HepG2 (cell line): ENCODE data around the gene RTN4. TPM values are rescaled to one million over a fixed set of nuclear protein-coding genes. Genes with fewer than 3 reads are reported as not detected.

ENCODE experiments used
- ATAC-seq: fragments of 200-7000 bp; cut with Tn5 transposase; 3 replicates; pipeline ENCODE4 v1.9.1; 2020; ENCODE audit warnings: mild to moderate bottlenecking, moderate library complexity
- BruUV-seq: library from RNA; stranded (reverse); fragments of 400-500 nt; replicated peaks from 2 replicates; lab custom pipeline; 2021; lab: Mats Ljungman, UMichigan
- CTCF ChIA-PET: fragments of 300-600 bp; formaldehyde crosslinking; extraction: SDS; loops from one replicate; lab custom pipeline; 2021; ENCODE audit warnings: low total read pairs, inconsistent platforms, low intra/inter-chr PET ratio; lab: Yijun Ruan, JAX
- POLR2A ChIA-PET: fragments of 350-600 bp; sonication (Branson Sonifier 250); formaldehyde crosslinking; loops from one replicate; lab custom pipeline; 2020; ENCODE audit warnings: antibody characterized with exemption, inconsistent platforms; lab: Yijun Ruan, JAX
- DNase-seq: peaks from one replicate; pipeline ENCODE4 v3.0.0-alpha.2; 2015; ENCODE audit warnings: low spot score
- FAIRE-seq: peaks from 3 replicates; lab custom pipeline; 2011; peaks lifted over from hg19 to GRCh38; lab: Jason Lieb, UNC
- H2AFZ ChIP-seq: one replicate; pipeline ENCODE4 v1.6.1; 2011; ENCODE audit warnings: low read length, inconsistent platforms
- H3K27ac ChIP-seq: fragments of 300-600 bp; 3 replicates; pipeline ENCODE4 v1.8.0; 2011; ENCODE audit warnings: mixed run types, mild to moderate bottlenecking, mixed read lengths, low read length, inconsistent platforms; ENCODE audit not compliant: insufficient read depth; ENCODE audit errors: extremely low read length
- H3K27me3 ChIP-seq, 2 experiments: fragments of 200-600 bp in 1 of 2; 2 replicates in 1 of 2; 3 replicates in 1 of 2; pipeline versions ENCODE4 v1.6.0 to v1.8.0; 2011; ENCODE audit warnings: low read length in 2 of 2, mild to moderate bottlenecking in 2 of 2, moderate library complexity in 2 of 2, inconsistent platforms in 1 of 2; ENCODE audit not compliant: insufficient read depth in 2 of 2, control insufficient read depth in 1 of 2
- H3K36me3 ChIP-seq, 2 experiments: fragments of 200-600 bp in 1 of 2; replicated peaks in 1 of 2; 2 replicates in 1 of 2; 3 replicates in 1 of 2; pipeline versions ENCODE4 v1.5.1 to v1.8.0; 2011; ENCODE audit warnings: low read length in 2 of 2, inconsistent platforms in 1 of 2; ENCODE audit not compliant: insufficient read depth in 2 of 2, control insufficient read depth in 1 of 2
- H3K4me1 ChIP-seq: 2 replicates; pipeline ENCODE4 v1.5.1; 2012; ENCODE audit warnings: low read length, inconsistent platforms; ENCODE audit not compliant: insufficient read depth
- H3K4me2 ChIP-seq: 2 replicates; pipeline ENCODE4 v1.6.0; 2011; ENCODE audit warnings: low read depth, low read length, inconsistent platforms
- H3K4me3 ChIP-seq, 3 experiments: fragments of 200-600 bp in 1 of 3; sonication (generic), shearing (Covaris generic) in 1 of 3; replicated peaks in 1 of 3; 2 replicates each; pipeline ENCODE4 v1.5.1; 2011 to 2016; ENCODE audit warnings: low read length in 3 of 3, inconsistent platforms in 2 of 3, low read depth in 2 of 3, mild to moderate bottlenecking in 2 of 3, control low read depth in 1 of 3, mixed read lengths in 1 of 3; ENCODE audit not compliant: insufficient read depth in 1 of 3
- H3K79me2 ChIP-seq: one replicate; pipeline ENCODE4 v1.6.1; 2011; ENCODE audit warnings: low read length, inconsistent platforms; ENCODE audit not compliant: insufficient read depth
- H3K9ac ChIP-seq: 2 replicates; pipeline ENCODE4 v1.6.0; 2011; ENCODE audit warnings: mild to moderate bottlenecking, low read depth, low read length, inconsistent platforms; ENCODE audit not compliant: insufficient read depth
- H3K9me3 ChIP-seq: 2 replicates; pipeline ENCODE4 v1.5.1; 2012; ENCODE audit warnings: mild to moderate bottlenecking, low read length
- H4K20me1 ChIP-seq: 2 replicates; pipeline ENCODE4 v1.6.0; 2011; ENCODE audit warnings: inconsistent platforms, mild to moderate bottlenecking, low read length, moderate library complexity; ENCODE audit not compliant: insufficient read depth
- ARNT ChIP-seq: fragments of 450-650 bp; IDR thresholded peaks from 2 replicates; pipeline ENCODE4 v1.6.1; 2017
- CHD2 ChIP-seq: IDR thresholded peaks from 2 replicates; pipeline ENCODE4 v1.6.1; 2011; ENCODE audit warnings: low read depth, low read length, improper control_type of control experiment
- GZF1 ChIP-seq: sonication (generic); formaldehyde crosslinking; IDR thresholded peaks from 2 replicates; pipeline ENCODE4 v1.5.1; 2020; ENCODE audit warnings: mild to moderate bottlenecking, missing genetic modification reagents
- IKZF5 ChIP-seq: IDR thresholded peaks from 2 replicates; pipeline ENCODE4 v1.6.1; 2018; ENCODE audit warnings: missing genetic modification reagents, mild to moderate bottlenecking, missing compliant biosample characterization
- MAFF ChIP-seq: IDR thresholded peaks from 2 replicates; pipeline ENCODE4 v1.6.1; 2011; ENCODE audit warnings: low read depth, low read length, improper control_type of control experiment
- MAFK ChIP-seq, 2 experiments: IDR thresholded peaks in 1 of 2; conservative IDR thresholded peaks in 1 of 2; 2 replicates each; pipeline ENCODE4 v1.6.1; 2011; ENCODE audit warnings: improper control_type of control experiment in 2 of 2, low read length in 2 of 2
- NBN ChIP-seq: fragments of 450-650 bp; conservative IDR thresholded peaks from 2 replicates; pipeline ENCODE4 v1.6.1; 2017
- NFE2 ChIP-seq: sonication (generic); formaldehyde crosslinking; IDR thresholded peaks from 2 replicates; pipeline ENCODE4 v1.4.0; 2020; ENCODE audit warnings: missing genetic modification reagents
- NFE2L2 ChIP-seq: fragments of 150-350 bp; IDR thresholded peaks from 2 replicates; pipeline ENCODE4 v1.6.1; 2014; ENCODE audit warnings: low read length
- NFYC ChIP-seq: IDR thresholded peaks from 2 replicates; pipeline ENCODE4 v1.6.1; 2016; ENCODE audit warnings: missing genetic modification reagents, missing compliant biosample characterization
- PATZ1 ChIP-seq: sonication (generic); formaldehyde crosslinking; IDR thresholded peaks from 2 replicates; pipeline ENCODE4 v1.4.0; 2020; ENCODE audit warnings: missing genetic modification reagents
- RNF2 ChIP-seq: fragments of 450-650 bp; conservative IDR thresholded peaks from 2 replicates; pipeline ENCODE4 v1.6.1; 2016; ENCODE audit warnings: low read depth
- SMYD3 ChIP-seq: sonication (generic); formaldehyde crosslinking; IDR thresholded peaks from 2 replicates; pipeline ENCODE4 v1.8.1; 2023; ENCODE audit warnings: mild to moderate bottlenecking, missing genetic modification reagents
- SNAPC4 ChIP-seq: sonication (generic); formaldehyde crosslinking; IDR thresholded peaks from 2 replicates; pipeline ENCODE4 v1.4.0; 2020; ENCODE audit warnings: mild to moderate bottlenecking, missing genetic modification reagents
- ZBTB3 ChIP-seq: sonication (generic); formaldehyde crosslinking; IDR thresholded peaks from 2 replicates; pipeline ENCODE4 v1.4.0; 2020; ENCODE audit warnings: low read depth, mild to moderate bottlenecking, moderate library complexity, missing genetic modification reagents, borderline replicate concordance
- ZFYVE20 ChIP-seq: sonication (generic); formaldehyde crosslinking; IDR thresholded peaks from 2 replicates; pipeline ENCODE4 v1.8.0; 2023; ENCODE audit warnings: low read depth, mild to moderate bottlenecking, moderate library complexity, missing genetic modification reagents, borderline replicate concordance
- ZNF446 ChIP-seq: sonication (generic); formaldehyde crosslinking; IDR thresholded peaks from 2 replicates; pipeline ENCODE4 v1.5.0; 2020; ENCODE audit warnings: mild to moderate bottlenecking, missing genetic modification reagents
- ZNF468 ChIP-seq: sonication (generic); formaldehyde crosslinking; IDR thresholded peaks from 2 replicates; pipeline ENCODE4 v1.8.0; 2022; ENCODE audit warnings: mild to moderate bottlenecking, moderate library complexity, missing genetic modification reagents
- ZNF570 ChIP-seq: sonication (generic); formaldehyde crosslinking; IDR thresholded peaks from 2 replicates; pipeline ENCODE4 v1.4.0; 2020; ENCODE audit warnings: mild to moderate bottlenecking, missing genetic modification reagents, borderline replicate concordance
- WGBS: methylation state at CpG from one replicate; pipeline ENCODE4 v1.1.6; 2017; ENCODE audit warnings: low lambda C conversion rate; 5-methylcytosine and 5-hydroxymethylcytosine counted together
- in situ Hi-C: cut with HindIII; loops from 2 replicates; pipeline ENCODE4 v1.10.0; 2017; ENCODE audit warnings: low pct_unique_long_range_greater_than_20kb; ENCODE audit not compliant: extremely low pct_ligation_motif_present
- intact Hi-C: fragments of 100-400 bp; cut with micrococcal nuclease; formaldehyde crosslinking; loops from one replicate; pipeline ENCODE4 v1.10.0; 2022; ENCODE audit not compliant: unreplicated experiment
- polyA plus RNA-seq, 8 experiments: library from polyadenylated mRNA; depleted of rRNA in 3 of 8; stranded (reverse) in 7 of 8; unstranded in 1 of 8; fragments of >200 nt; fragmentation: Illumina TruSeq in 4 of 8; extraction: Trizol in 4 of 8; gene quantifications; 2 replicates each; pipeline versions ENCODE4 v1.2.1 to v1.2.3, GENCODE V29; 2011 to 2016; ENCODE audit warnings: low read depth in 4 of 8, missing spikeins in 1 of 8, mixed read lengths in 1 of 8; ENCODE audit not compliant: insufficient read depth in 1 of 8
- total RNA-seq, 5 experiments: library from RNA; depleted of rRNA; stranded (reverse); fragments of >200 nt; fragmentation: Illumina TruSeq; extraction: Trizol; gene quantifications; 2 replicates each; pipeline ENCODE4 v1.2.3, GENCODE V29; 2016; ENCODE audit warnings: low read depth in 1 of 5

RTN4 gene
- total and polyA plus RNA-seq, 2 of the 13 experiments (the other 11 are each of a cell fraction or from before 2014, with no cell fraction given), result 98.4 to 133 TPM

GRCh38 chr2:55038428-55038827 lies 11.8 kb downstream of the RTN4 start:
- Histone ChIP-seq H3K4me1 (peaks cover 38% of the 10 kb centered on the region), H3K27me3 (no peaks in the 10 kb centered on the region), H3K4me3 (no peak overlapping the region), H3K27ac (no peak overlapping the region), H3K79me2 (peaks cover 99% of the 10 kb centered on the region), H3K9me3 (no peaks in the 10 kb centered on the region), H2AFZ (no peak overlapping the region), H4K20me1 (peaks cover 29% of the 10 kb centered on the region; the same call in 1 of the 2 replicates), H3K9ac (no peak overlapping the region), H3K4me2 (no peak overlapping the region), H3K36me3 (no peaks in the 10 kb centered on the region)
- DNase-seq (no peak), FAIRE-seq (no peak), ATAC-seq (no peak)
- CTCF ChIA-PET, result no interaction called here
- POLR2A ChIA-PET, result no interaction called here
- 90% methylated on average over 1 of the region's 1 CpG for WGBS
- TF ChIP-seq PATZ1 (CRISPR knock-in tag), result no peak
- TF ChIP-seq GZF1 (CRISPR knock-in tag), result no peak
- TF ChIP-seq MAFF, result peak; percentile 80
- TF ChIP-seq ARNT, result no peak
- no peak for TF ChIP-seq SMYD3
- TF ChIP-seq CHD2, result no peak
- peak; percentile 96 for TF ChIP-seq NFE2L2
- TF ChIP-seq ZFYVE20, result no peak
- no peak for TF ChIP-seq RNF2
- TF ChIP-seq NFE2 (CRISPR knock-in tag), result peak; percentile 38; the same call in 1 of the 2 replicates
- TF ChIP-seq SNAPC4 (CRISPR knock-in tag), result no peak
- no peak for TF ChIP-seq IKZF5
- peak; percentile 87 to 88 for TF ChIP-seq MAFK (conservative IDR thresholded peaks at IDR 0.05 in 1 of 2, IDR thresholded peaks at IDR 0.05 in 1 of 2; ENCODE audit: low read length in 2 of 2)
- TF ChIP-seq ZNF570, result no peak
- TF ChIP-seq ZBTB3, result no peak
- TF ChIP-seq NBN, result no peak
- TF ChIP-seq ZNF468 (CRISPR knock-in tag), result no peak
- TF ChIP-seq NFYC (CRISPR knock-in tag), result no peak
- no peak for TF ChIP-seq ZNF446
- intact Hi-C loops, result no loop called here
- in situ Hi-C loops, result no loop called here
- BruUV-seq, result no TSS peak
